KMS-11 (cell line): Measurements from ENCODE around the gene PLCB4.

ENCODE experiments used
- H2AFZ ChIP-seq: fragments of 200-600 bp; sonication (generic); 2 replicates; pipeline ENCODE4 v1.6.1; 2016; ENCODE audit warnings: antibody characterized with exemption, mixed run types, low read depth
- H3K27ac ChIP-seq: fragments of 200-600 bp; sonication (generic); 2 replicates; pipeline ENCODE4 v1.6.1; 2016; ENCODE audit warnings: mild to moderate bottlenecking, mixed run types
- H3K27me3 ChIP-seq: fragments of 200-600 bp; sonication (generic); 2 replicates; pipeline ENCODE4 v1.6.1; 2017; ENCODE audit warnings: mild to moderate bottlenecking, low read depth, mixed run types, moderate library complexity; ENCODE audit not compliant: insufficient read depth
- H3K36me3 ChIP-seq: fragments of 200-600 bp; sonication (generic); 2 replicates; pipeline ENCODE4 v1.6.1; 2017; ENCODE audit warnings: mild to moderate bottlenecking, mixed run types; ENCODE audit not compliant: insufficient read depth
- H3K4me1 ChIP-seq: fragments of 200-600 bp; sonication (generic); 2 replicates; pipeline ENCODE4 v1.6.1; 2016; ENCODE audit warnings: mild to moderate bottlenecking, low read depth, mixed run types; ENCODE audit not compliant: poor library complexity, severe bottlenecking
- H3K4me2 ChIP-seq: fragments of 200-600 bp; sonication (generic); 2 replicates; pipeline ENCODE4 v1.7.0; 2016; ENCODE audit warnings: mild to moderate bottlenecking, mixed run types
- H3K4me3 ChIP-seq: fragments of 200-600 bp; sonication (generic); IDR thresholded peaks from 2 replicates; pipeline ENCODE4 v1.6.1; 2017; ENCODE audit warnings: low read depth, low read length, mixed read lengths; ENCODE audit not compliant: insufficient read depth
- H3K79me2 ChIP-seq: fragments of 200-600 bp; sonication (generic); 2 replicates; pipeline ENCODE4 v1.6.1; 2016; ENCODE audit warnings: low read depth, mixed run types; ENCODE audit not compliant: insufficient read depth
- H3K9ac ChIP-seq: fragments of 200-600 bp; sonication (generic); 2 replicates; pipeline ENCODE4 v1.6.1; 2016; ENCODE audit warnings: mild to moderate bottlenecking, mixed run types
- H4K20me1 ChIP-seq: fragments of 200-600 bp; sonication (generic); 2 replicates; pipeline ENCODE4 v1.6.1; 2016; ENCODE audit warnings: mild to moderate bottlenecking, mixed run types; ENCODE audit not compliant: insufficient read depth
- TF ChIP-seq, protein P1 (sequence below): fragments of 200-600 bp; sonication (generic); conservative IDR thresholded peaks from 2 replicates; pipeline ENCODE4 v1.6.1; 2017; ENCODE audit warnings: low read depth, mild to moderate bottlenecking, antibody characterized with exemption, low read length, moderate library complexity, mixed read lengths

The PLCB4 gene

GRCh38 chr20:9134346-9134745, 65.5 kb downstream of the PLCB4 start:
- Histone ChIP-seq H2AFZ (no peak overlapping the region), H4K20me1 (no peaks in the 10 kb centered on the region), H3K4me1 (no peaks in the 10 kb centered on the region), H3K4me2 (no peak overlapping the region), H3K79me2 (no peaks in the 10 kb centered on the region), H3K36me3 (no peaks in the 10 kb centered on the region), H3K4me3 (no peak overlapping the region), H3K27me3 (no peaks in the 10 kb centered on the region), H3K27ac (no peak overlapping the region), H3K9ac (no peak overlapping the region)
- TF ChIP-seq, protein P1, sequence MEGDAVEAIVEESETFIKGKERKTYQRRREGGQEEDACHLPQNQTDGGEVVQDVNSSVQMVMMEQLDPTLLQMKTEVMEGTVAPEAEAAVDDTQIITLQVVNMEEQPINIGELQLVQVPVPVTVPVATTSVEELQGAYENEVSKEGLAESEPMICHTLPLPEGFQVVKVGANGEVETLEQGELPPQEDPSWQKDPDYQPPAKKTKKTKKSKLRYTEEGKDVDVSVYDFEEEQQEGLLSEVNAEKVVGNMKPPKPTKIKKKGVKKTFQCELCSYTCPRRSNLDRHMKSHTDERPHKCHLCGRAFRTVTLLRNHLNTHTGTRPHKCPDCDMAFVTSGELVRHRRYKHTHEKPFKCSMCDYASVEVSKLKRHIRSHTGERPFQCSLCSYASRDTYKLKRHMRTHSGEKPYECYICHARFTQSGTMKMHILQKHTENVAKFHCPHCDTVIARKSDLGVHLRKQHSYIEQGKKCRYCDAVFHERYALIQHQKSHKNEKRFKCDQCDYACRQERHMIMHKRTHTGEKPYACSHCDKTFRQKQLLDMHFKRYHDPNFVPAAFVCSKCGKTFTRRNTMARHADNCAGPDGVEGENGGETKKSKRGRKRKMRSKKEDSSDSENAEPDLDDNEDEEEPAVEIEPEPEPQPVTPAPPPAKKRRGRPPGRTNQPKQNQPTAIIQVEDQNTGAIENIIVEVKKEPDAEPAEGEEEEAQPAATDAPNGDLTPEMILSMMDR = no peak

DNA sequence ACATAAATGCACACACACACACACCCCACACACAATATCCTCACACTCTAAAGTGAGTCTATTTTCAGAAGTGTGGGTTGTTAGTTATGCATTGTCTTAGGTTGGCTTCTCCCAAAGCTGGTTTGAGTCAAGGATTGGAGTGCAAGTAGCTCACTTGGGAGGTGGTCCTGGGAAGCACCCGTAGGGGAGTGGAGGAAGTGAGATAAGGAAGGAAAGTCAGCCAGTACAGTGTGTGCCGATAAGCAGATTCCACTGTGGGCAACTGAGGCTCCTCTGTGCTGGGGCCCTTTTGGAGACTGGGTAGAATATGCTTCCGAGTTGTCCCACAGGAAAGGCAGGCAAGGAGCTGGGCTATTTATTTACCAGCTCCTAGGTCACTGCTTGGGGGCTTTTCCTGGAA, 67.2 kb downstream of the PLCB4 start:
- Histone ChIP-seq H3K4me1 (no peaks in the 10 kb centered on the region), H3K27ac (no peak overlapping the region), H3K36me3 (no peaks in the 10 kb centered on the region), H3K79me2 (no peaks in the 10 kb centered on the region), H3K9ac (no peak overlapping the region), H3K4me2 (no peak overlapping the region), H2AFZ (no peak overlapping the region), H3K27me3 (no peaks in the 10 kb centered on the region), H3K4me3 (no peak overlapping the region), H4K20me1 (no peaks in the 10 kb centered on the region)
- TF ChIP-seq, protein P1 = no peak

- Histone ChIP-seq H3K4me3 (no peak overlapping the region), H3K27ac (no peak overlapping the region), H3K4me2 (no peak overlapping the region), H3K4me1 (no peaks in the 10 kb centered on the region), H3K36me3 (no peaks in the 10 kb centered on the region), H4K20me1 (no peaks in the 10 kb centered on the region), H2AFZ (no peak overlapping the region), H3K27me3 (no peaks in the 10 kb centered on the region), H3K9ac (no peak overlapping the region), H3K79me2 (no peaks in the 10 kb centered on the region)
- TF ChIP-seq, protein P1 = no peak
These were observed 68.1 kb downstream of the PLCB4 start for GRCh38 chr20:9137001-9137400.

GRCh38 chr20:9139106-9139833, 70.4 kb downstream of the PLCB4 start:
- Histone ChIP-seq H3K36me3 (no peaks in the 10 kb centered on the region), H3K27me3 (no peaks in the 10 kb centered on the region), H3K79me2 (no peaks in the 10 kb centered on the region), H3K9ac (no peak overlapping the region), H3K4me2 (no peak overlapping the region), H3K4me1 (no peaks in the 10 kb centered on the region), H4K20me1 (no peaks in the 10 kb centered on the region), H3K4me3 (no peak overlapping the region), H3K27ac (no peak overlapping the region), H2AFZ (no peak overlapping the region)
- TF ChIP-seq, protein P1 = no peak
